Activated naive CD4-positive, alpha-beta T cell treated with anti-CD3 and anti-CD28 coated beads, Interleukin-2, amount 50 U/mL, for 16 hours (primary cell): ENCODE measurements around the gene TTC31.
"Not testable (repeated sequence)": the region's sequence is repeated elsewhere in the genome, so short reads cannot be mapped to it uniquely, and the experiment has no call there.

Experiments
- DNase-seq: peaks from one replicate; pipeline ENCODE4 v3.0.0-alpha.2; 2020

TTC31 gene

GRCh38 chr2:74482801-74483674 lies at the start of gene TTC31, which contains the start of gene CCDC142:
TTC31 (plus strand) TSS chr2:74483081; CDS start chr2:74483096, 15 bp downstream.
CCDC142 (minus strand) TSS chr2:74482998; CDS start chr2:74482837, 161 bp downstream.
- peak; percentile 94 for DNase-seq

GRCh38 chr2:74436111-74436805 lies 46.6 kb upstream of the TTC31 start:
- no peak for DNase-seq

GRCh38 chr2:74436848-74437695 lies 45.8 kb upstream of the TTC31 start:
- DNase-seq, result no peak

- DNase-seq, result no peak
Observed at GRCh38 chr2:74438248-74438647, 44.6 kb upstream of the TTC31 start.

DNA sequence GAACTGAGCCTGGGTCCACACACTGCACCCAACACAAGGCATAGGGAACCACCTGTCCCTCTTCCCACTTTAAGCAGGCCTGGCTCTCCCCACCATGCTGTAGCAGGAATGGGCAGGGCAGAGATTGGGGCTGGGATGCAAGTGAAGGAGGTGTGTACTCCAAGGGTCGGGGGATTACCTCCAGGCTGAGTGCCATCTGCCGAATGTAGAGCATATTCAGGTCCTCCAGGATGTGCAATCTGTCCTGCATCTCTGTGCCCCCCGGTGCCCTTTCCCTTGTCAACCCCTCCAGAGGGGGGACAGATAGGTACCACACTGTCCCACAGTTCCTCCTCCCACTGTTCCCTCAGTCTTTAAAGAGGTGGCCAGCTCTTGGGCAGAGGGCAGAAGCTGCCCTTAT lies 43.5 kb upstream of the TTC31 start:
- DNase-seq, result no peak

DNA sequence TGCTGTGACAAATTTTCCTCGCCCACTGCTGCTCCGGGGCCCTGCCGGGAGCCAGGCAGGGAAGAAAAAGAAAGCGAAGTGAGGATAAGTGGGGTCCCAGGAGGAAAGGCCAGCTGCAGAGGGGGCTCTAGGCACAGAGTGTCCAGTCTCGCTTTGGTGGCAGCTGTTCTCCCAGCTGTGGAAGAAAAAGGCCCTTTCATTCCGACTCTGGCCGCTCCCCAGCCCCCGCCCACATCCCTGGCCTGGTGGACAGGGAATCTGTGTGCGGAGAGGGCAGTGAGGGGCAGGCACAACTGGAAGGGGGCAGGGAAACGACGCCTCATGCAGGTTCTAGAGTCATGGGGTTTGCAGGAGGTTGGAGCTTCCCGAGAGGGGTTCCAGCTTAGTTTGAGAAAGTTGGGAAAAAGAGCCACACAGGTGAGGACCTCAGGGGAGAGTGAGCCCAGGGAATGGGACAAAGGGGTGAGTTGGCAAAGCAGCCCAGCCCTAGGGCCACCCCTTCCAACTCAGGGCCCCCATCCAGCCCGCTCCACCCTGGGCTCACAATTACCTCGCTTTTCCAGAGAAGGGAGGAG lies 43.0 kb upstream of the TTC31 start:
- DNase-seq, result no peak

- DNase-seq, result peak; percentile 53
Observed at GRCh38 chr2:74440378-74441169, 42.3 kb upstream of the TTC31 start.

DNA sequence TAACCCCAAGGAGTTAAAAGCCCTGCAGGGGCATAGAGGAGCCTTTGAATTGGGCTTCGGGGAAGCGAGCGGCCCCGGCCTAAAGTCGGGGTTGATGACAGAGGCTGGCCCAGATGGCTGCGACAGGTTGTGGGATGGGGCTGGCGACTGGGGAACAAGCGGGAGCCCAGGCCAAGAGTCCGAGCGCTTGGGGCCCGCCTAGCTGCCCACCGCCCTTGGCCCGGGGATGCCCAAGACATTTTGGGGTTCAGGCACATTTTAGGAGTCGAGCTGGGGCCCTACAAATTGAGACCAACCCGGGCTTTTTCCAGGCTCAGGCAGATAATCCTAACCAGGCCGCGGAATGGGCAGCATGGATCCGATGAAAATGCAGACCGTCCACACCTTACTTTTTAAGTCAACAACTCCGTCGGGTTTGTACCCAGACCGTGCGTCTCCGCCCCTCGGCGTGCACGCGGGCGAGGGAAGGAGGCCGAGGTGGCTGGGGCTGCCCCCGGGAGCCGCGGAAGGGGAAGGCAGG lies 41.7 kb upstream of the TTC31 start:
- DNase-seq, result no peak

DNA sequence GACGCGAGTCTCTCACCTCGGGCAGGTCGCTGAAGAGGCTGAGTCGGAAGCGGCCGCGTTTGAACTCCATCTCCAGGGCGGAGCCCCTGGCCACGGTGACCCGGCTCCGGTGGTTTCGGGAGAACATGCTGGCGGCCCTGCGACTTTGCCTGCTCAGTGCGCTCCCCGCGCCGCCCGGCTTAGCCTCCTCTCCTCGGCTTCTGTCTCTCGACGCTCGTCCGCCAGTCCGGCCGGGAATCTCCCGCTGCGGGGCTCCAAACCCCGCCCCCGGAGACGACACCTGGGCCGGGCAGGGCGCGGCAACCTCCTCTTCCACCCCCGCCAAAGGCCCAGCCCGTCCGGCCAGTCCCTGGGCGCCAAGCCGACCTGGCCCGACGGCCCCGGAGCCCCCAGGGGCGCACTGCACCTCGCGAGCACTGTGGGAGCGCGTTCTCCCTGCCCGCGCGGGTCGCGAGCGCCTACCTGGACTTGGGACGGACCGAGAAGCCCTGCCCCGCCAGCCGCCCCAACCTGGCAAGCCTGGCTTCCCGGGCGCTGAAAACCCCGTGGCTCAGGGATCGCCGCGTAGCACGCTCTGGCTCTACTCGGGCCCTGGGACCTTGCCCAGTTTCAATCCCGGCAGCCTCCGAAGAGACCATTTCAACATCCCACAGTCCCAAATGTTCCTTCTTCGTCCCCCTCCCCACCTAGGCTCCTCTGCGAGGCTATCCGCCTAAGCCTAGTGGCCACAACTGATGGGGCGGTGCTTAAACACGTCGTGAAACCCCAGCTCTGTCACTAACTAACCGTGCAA lies 41.0 kb upstream of the TTC31 start, which contains the start of gene RTKN:
Gene RTKN, minus strand, starts transcription at position 248 of the 793 bp plus-strand sequence. Its CDS starts 121 bp downstream, at position 127.
- peak; percentile 26 for DNase-seq

DNA sequence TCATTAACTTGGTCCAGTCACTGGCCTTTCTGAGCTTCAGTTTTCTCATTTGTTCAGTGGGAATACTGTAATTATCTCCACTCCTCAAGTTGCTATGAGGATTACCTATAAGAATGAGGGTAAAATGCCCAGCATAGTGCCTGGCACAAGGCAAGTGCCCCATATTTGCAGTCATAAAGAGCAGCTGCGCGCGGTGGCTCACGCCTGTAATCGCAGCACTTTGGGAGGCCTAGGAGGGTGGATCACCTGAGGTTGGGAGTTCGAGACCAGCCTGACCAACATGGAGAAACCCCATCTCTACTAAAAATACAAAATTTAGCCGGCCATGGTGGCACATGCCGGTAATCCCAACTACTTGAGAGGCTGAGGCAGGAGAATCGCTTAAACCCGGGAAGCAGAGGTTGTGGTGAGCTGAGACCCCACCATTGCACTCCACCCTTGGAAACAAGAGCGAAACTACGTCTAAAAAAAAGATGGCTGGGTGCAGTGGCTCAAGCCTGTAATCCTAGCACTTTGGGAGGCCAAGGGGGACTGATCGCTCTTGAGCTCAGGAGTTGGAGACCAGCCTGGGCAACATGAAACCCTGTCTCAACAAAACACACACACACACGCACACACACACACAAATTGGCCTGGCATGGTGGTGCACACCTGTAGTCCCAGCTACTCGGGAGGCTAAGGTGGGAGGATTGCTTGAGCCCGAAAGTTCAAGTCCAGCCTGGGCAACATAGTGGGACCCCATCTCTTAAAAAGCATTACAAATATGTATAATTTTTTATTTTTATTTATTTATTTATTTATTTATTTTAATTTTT lies 40.2 kb upstream of the TTC31 start:
- DNase-seq, result not testable (repeated sequence)

DNA sequence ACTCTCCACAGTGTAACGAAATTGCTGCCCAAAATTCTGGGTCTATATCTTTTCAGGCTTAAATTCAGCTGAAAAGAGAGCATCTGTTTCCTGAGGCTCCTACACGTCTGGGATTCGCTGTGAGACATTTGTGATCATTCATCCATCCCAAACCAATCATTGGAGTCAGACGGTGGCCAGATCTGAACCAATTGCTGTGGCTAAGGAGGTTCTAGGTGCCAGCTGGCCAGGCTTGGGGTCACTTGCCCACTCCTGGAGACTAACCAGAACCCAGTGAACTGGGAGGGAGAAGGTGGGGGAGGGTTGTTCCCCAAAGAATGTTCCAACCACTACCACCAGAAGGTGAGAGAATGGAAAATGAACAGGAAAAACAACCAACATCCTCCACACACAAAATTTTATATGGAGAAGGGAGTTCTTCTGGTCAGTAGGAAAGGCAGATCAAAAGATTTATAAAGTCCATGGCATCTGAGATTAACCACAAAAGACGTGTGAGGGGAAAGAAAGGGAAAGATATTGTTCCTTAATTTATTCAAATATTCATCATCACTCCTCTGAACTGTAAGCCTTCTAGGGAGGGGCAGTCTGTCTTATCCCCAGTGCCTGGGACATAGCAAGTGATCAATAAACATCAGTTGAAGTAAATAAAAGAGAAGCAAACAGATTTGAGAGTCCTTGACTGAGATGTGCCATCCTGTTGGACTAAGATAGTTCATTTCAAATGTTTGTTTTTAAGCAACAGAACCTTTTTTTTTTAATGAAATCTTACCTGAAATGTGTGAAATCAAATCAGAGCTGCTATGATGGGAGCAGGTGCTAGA lies 38.2 kb upstream of the TTC31 start:
- no peak for DNase-seq

GRCh38 chr2:74447230-74447999 lies 35.5 kb upstream of the TTC31 start:
- no peak for DNase-seq

GRCh38 chr2:74448771-74449170 lies 34.1 kb upstream of the TTC31 start:
- no peak for DNase-seq

DNA sequence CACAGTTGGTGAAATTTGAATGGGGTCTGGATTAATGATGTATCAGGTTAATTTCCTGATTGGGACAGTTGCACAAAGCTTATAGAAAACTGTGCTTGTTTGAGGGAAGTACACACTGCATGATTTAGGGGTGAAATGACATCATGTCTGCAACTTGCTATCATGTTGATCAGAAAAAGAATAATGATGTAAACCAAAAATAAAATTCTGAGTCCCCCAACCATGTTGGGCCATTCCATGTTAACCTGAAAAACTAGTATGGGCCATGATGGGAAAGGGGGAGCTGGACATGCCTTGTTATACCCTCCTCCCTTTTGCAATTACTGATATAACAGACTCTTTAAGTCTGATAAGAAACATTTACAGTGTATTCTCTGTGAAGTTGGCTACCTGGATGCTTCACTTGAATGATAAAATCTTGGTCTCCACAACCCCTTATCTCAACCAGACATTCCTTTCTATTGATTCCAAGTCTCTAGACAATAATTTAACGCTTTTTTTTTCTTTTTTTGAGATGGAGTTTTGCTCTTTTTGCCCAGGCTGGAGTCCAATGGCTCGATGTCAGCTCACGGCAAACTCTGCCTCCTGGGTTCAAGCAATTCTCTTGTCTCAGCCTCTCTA lies 32.2 kb upstream of the TTC31 start:
- no peak for DNase-seq

DNA sequence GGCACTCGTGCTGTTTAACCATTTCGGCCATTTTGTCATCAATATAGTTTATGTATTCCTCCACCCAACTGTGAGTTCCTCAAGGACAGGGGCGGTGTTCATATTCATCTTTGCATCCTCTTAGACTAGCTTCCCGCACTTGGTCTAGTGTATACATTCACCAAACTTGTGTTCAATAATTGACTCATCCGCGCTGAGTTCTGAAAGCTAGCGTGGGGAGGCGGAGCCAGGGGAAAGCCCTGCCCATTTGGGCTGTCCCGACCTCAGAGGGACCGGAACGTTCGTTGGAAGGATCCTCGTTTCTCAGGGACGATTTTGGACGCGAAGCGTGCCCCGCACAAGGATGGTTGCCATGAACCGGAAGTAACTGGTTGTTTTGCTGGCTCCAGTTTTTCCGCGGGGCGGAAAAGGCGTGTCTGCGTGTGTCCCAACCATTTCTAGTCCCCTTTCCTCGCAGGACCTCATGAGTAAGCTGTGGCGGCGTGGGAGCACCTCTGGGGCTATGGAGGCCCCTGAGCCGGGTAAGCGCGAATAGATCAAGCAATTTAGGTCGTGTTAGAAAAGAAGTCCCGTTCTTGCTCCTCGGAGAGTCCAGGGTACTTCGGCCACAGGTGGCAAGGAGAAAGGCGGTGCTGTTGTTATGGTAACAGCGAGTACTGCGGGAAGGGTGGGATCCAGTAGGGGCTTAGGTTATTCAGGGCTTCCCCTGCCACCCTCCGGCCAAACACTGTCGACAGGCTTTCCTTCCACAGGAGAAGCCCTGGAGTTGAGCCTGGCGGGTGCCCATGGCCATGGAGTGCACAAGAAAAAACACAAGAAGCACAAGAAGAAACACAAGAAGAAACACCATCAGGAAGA lies 28.0 kb upstream of the TTC31 start, which contains the start of gene INO80B:
Gene INO80B, plus strand, starts transcription at position 434 of the 858 bp plus-strand sequence. Its CDS starts 30 bp downstream, at position 464.
- DNase-seq, result peak; percentile 94

- no peak for DNase-seq
Observed at GRCh38 chr2:74457129-74457548, 25.7 kb upstream of the TTC31 start.
